Measurements from ENCODE around the gene PCYOX1L.
A peak's percentile ranks its signal among the peaks of the same experiment; 100 is the strongest.

Gene PCYOX1L

GRCh38 chr5:149357370-149358293 lies at the start of gene PCYOX1L:
Gene PCYOX1L, plus strand, starts transcription at chr5:149358046. Its CDS starts 23 bp downstream, at chr5:149358069.
- DNase-seq (ENCODE audit: low spot score) = peak; percentile 96

GRCh38 chr5:149309354-149309753 lies 48.5 kb upstream of the PCYOX1L start:
- DNase-seq (ENCODE audit: low spot score) = no peak

- no peak for DNase-seq (ENCODE audit: low spot score)
These were observed 47.4 kb upstream of the PCYOX1L start for GRCh38 chr5:149310488-149310887.

- DNase-seq (ENCODE audit: low spot score) = no peak
These were observed 46.7 kb upstream of the PCYOX1L start for GRCh38 chr5:149310947-149311658.

- DNase-seq (ENCODE audit: low spot score) = no peak
These were observed 44.5 kb upstream of the PCYOX1L start for GRCh38 chr5:149313151-149313841.

GRCh38 chr5:149314571-149315111 lies 43.2 kb upstream of the PCYOX1L start:
- DNase-seq (ENCODE audit: low spot score) = peak; percentile 9

GRCh38 chr5:149315753-149316152 lies 42.1 kb upstream of the PCYOX1L start:
- DNase-seq (ENCODE audit: low spot score) = no peak

- peak; percentile 73 for DNase-seq (ENCODE audit: low spot score)
These were observed 40.4 kb upstream of the PCYOX1L start for GRCh38 chr5:149317281-149318048.

- no peak for DNase-seq (ENCODE audit: low spot score)
These were observed 38.7 kb upstream of the PCYOX1L start for GRCh38 chr5:149319174-149319573.

GRCh38 chr5:149320791-149321330 lies 37.0 kb upstream of the PCYOX1L start:
- no peak for DNase-seq (ENCODE audit: low spot score)

- DNase-seq (ENCODE audit: low spot score) = no peak
These were observed 35.3 kb upstream of the PCYOX1L start for GRCh38 chr5:149322518-149322917.

GRCh38 chr5:149323210-149323609 lies 34.6 kb upstream of the PCYOX1L start:
- DNase-seq (ENCODE audit: low spot score) = no peak

GRCh38 chr5:149323621-149324205 lies 34.1 kb upstream of the PCYOX1L start:
- no peak for DNase-seq (ENCODE audit: low spot score)

GRCh38 chr5:149324641-149325040 lies 33.2 kb upstream of the PCYOX1L start:
- DNase-seq (ENCODE audit: low spot score) = no peak

GRCh38 chr5:149325166-149325735 lies 32.6 kb upstream of the PCYOX1L start:
- DNase-seq (ENCODE audit: low spot score) = no peak

GRCh38 chr5:149325894-149326293 lies 32.0 kb upstream of the PCYOX1L start:
- no peak for DNase-seq (ENCODE audit: low spot score)

GRCh38 chr5:149326611-149327010 lies 31.2 kb upstream of the PCYOX1L start:
- no peak for DNase-seq (ENCODE audit: low spot score)

- no peak for DNase-seq (ENCODE audit: low spot score)
These were observed 29.7 kb upstream of the PCYOX1L start for GRCh38 chr5:149328177-149328576.

- no peak for DNase-seq (ENCODE audit: low spot score)
These were observed 24.0 kb upstream of the PCYOX1L start for GRCh38 chr5:149333711-149334443.

- no peak for DNase-seq (ENCODE audit: low spot score)
These were observed 20.1 kb upstream of the PCYOX1L start for GRCh38 chr5:149337736-149338135.
